ENCODE results near the gene PID1. TPM values are rescaled to one million over a fixed set of nuclear protein-coding genes. Genes with fewer than 3 reads are reported as not detected.

The PID1 gene
- total and polyA plus RNA-seq, 4 donors: 13.3 to 52.0 (median 45.7) TPM

DNA sequence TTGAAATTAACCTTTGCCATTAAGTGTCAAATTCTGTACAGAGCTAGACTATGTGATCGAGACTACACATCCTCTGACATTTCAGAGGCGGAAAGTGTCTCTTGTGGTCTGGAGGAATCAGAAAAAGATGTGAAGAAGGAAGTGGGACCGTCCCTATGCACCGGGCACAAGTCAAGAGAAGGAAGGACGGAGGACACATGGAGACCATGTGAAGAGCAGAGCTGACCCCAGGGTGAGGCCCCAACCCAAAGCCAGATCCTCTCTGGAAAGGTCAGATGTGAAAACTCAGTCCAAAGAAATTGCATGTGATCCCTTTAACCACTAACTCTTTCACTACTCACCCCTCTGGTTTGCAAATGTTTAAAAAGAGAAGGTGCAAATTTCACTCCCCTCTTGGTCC, 92.4 kb downstream of the PID1 start:
- Histone ChIP-seq H3K9me3 (ENCODE audit: control insufficient read depth in 4 of 4, low read length in 3 of 4) (no peaks in the 10 kb centered on the region), H3K9ac (ENCODE audit: low read depth in 1 of 2, low read length in 2 of 2) (no peak overlapping the region), H3K4me1 (ENCODE audit: control insufficient read depth in 4 of 4, insufficient read depth in 4 of 4, low read length in 3 of 4) (peaks cover 6 to 25% (median 18%) of the 10 kb centered on the region in 4 donors), H3K4me3 (ENCODE audit: low read depth in 1 of 3, low read length in 3 of 3) (no peak overlapping the region), H3K27ac (ENCODE audit: low read depth in 1 of 2, low read length in 2 of 2) (no peak overlapping the region), H3K36me3 (ENCODE audit: control insufficient read depth in 4 of 4, insufficient read depth in 3 of 4, low read depth in 1 of 4, low read length in 3 of 4) (peaks cover 0 to 5% (median 2%) of the 10 kb centered on the region in 4 donors), H3K27me3 (ENCODE audit: control insufficient read depth in 4 of 4, insufficient read depth in 4 of 4, low read length in 3 of 4) (no peaks in the 10 kb centered on the region)
- no peak for TF ChIP-seq FOXA2 (IDR thresholded peaks at IDR 0.05)
- TF ChIP-seq, protein P1, sequence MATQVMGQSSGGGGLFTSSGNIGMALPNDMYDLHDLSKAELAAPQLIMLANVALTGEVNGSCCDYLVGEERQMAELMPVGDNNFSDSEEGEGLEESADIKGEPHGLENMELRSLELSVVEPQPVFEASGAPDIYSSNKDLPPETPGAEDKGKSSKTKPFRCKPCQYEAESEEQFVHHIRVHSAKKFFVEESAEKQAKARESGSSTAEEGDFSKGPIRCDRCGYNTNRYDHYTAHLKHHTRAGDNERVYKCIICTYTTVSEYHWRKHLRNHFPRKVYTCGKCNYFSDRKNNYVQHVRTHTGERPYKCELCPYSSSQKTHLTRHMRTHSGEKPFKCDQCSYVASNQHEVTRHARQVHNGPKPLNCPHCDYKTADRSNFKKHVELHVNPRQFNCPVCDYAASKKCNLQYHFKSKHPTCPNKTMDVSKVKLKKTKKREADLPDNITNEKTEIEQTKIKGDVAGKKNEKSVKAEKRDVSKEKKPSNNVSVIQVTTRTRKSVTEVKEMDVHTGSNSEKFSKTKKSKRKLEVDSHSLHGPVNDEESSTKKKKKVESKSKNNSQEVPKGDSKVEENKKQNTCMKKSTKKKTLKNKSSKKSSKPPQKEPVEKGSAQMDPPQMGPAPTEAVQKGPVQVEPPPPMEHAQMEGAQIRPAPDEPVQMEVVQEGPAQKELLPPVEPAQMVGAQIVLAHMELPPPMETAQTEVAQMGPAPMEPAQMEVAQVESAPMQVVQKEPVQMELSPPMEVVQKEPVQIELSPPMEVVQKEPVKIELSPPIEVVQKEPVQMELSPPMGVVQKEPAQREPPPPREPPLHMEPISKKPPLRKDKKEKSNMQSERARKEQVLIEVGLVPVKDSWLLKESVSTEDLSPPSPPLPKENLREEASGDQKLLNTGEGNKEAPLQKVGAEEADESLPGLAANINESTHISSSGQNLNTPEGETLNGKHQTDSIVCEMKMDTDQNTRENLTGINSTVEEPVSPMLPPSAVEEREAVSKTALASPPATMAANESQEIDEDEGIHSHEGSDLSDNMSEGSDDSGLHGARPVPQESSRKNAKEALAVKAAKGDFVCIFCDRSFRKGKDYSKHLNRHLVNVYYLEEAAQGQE (IDR thresholded peaks at IDR 0.05): no peak
- TF ChIP-seq JUND (IDR thresholded peaks at IDR 0.05): no peak
- TF ChIP-seq EGR1 (IDR thresholded peaks at IDR 0.05; ENCODE audit: low read depth in 2 of 2): no peak
- no peak for TF ChIP-seq FOXA1 (IDR thresholded peaks at IDR 0.05)
- TF ChIP-seq, protein P2, sequence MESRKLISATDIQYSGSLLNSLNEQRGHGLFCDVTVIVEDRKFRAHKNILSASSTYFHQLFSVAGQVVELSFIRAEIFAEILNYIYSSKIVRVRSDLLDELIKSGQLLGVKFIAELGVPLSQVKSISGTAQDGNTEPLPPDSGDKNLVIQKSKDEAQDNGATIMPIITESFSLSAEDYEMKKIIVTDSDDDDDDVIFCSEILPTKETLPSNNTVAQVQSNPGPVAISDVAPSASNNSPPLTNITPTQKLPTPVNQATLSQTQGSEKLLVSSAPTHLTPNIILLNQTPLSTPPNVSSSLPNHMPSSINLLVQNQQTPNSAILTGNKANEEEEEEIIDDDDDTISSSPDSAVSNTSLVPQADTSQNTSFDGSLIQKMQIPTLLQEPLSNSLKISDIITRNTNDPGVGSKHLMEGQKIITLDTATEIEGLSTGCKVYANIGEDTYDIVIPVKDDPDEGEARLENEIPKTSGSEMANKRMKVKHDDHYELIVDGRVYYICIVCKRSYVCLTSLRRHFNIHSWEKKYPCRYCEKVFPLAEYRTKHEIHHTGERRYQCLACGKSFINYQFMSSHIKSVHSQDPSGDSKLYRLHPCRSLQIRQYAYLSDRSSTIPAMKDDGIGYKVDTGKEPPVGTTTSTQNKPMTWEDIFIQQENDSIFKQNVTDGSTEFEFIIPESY (IDR thresholded peaks at IDR 0.05): no peak
- TF ChIP-seq, protein P3, sequence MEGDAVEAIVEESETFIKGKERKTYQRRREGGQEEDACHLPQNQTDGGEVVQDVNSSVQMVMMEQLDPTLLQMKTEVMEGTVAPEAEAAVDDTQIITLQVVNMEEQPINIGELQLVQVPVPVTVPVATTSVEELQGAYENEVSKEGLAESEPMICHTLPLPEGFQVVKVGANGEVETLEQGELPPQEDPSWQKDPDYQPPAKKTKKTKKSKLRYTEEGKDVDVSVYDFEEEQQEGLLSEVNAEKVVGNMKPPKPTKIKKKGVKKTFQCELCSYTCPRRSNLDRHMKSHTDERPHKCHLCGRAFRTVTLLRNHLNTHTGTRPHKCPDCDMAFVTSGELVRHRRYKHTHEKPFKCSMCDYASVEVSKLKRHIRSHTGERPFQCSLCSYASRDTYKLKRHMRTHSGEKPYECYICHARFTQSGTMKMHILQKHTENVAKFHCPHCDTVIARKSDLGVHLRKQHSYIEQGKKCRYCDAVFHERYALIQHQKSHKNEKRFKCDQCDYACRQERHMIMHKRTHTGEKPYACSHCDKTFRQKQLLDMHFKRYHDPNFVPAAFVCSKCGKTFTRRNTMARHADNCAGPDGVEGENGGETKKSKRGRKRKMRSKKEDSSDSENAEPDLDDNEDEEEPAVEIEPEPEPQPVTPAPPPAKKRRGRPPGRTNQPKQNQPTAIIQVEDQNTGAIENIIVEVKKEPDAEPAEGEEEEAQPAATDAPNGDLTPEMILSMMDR (IDR thresholded peaks at IDR 0.05; ENCODE audit: low read depth, low read length, missing input control): no peak
- no peak for TF ChIP-seq RAD21 (IDR thresholded peaks at IDR 0.05)
- no peak for TF ChIP-seq SP1 (IDR thresholded peaks at IDR 0.05)
- DNase-seq (ENCODE audit: low spot score): no peak
- 79% methylated on average over 5 of the region's 5 CpGs for WGBS

DNA sequence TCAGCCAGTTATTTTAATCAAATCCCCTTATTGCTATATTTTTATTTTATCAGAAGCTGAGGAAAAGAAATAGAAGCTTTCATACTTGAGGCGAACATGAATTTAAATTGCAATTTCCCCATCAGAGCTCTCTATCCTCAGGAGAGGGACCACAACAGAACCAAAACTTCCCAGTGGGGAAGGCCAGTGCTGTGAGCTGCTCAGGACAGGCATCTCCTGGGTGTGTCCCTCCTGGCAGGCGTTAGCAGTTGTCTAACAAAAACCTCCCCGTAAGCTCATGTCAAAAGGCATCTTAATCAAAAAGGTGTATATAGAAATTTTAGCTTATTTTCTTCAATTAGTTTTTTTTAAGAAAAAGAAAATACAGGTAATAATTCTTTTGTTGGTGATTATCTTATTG, 93.0 kb downstream of the PID1 start:
- Histone ChIP-seq H3K27ac (ENCODE audit: low read depth in 1 of 2, low read length in 2 of 2) (no peak overlapping the region), H3K4me3 (ENCODE audit: low read depth in 1 of 3, low read length in 3 of 3) (no peak overlapping the region), H3K9ac (ENCODE audit: low read depth in 1 of 2, low read length in 2 of 2) (no peak overlapping the region), H3K36me3 (ENCODE audit: control insufficient read depth in 4 of 4, insufficient read depth in 3 of 4, low read depth in 1 of 4, low read length in 3 of 4) (peaks cover 0 to 2% (median 1%) of the 10 kb centered on the region in 4 donors), H3K4me1 (ENCODE audit: control insufficient read depth in 4 of 4, insufficient read depth in 4 of 4, low read length in 3 of 4) (peaks cover 6 to 25% (median 18%) of the 10 kb centered on the region in 4 donors), H3K9me3 (ENCODE audit: control insufficient read depth in 4 of 4, low read length in 3 of 4) (no peaks in the 10 kb centered on the region), H3K27me3 (ENCODE audit: control insufficient read depth in 4 of 4, insufficient read depth in 4 of 4, low read length in 3 of 4) (no peaks in the 10 kb centered on the region)
- TF ChIP-seq FOXA1 (IDR thresholded peaks at IDR 0.05) (no peak), TAF1 (conservative IDR thresholded peaks at IDR 0.05) (no peak), RAD21 (IDR thresholded peaks at IDR 0.05) (no peak), EGR1 (IDR thresholded peaks at IDR 0.05; ENCODE audit: low read depth in 2 of 2) (no peak), FOXA2 (IDR thresholded peaks at IDR 0.05) (no peak), YY1 (IDR thresholded peaks at IDR 0.05) (no peak), RXRA (IDR thresholded peaks at IDR 0.05) (no peak), HNF4G (IDR thresholded peaks at IDR 0.05) (no peak), SP1 (IDR thresholded peaks at IDR 0.05) (no peak), JUND (IDR thresholded peaks at IDR 0.05) (no peak), GABPA (IDR thresholded peaks at IDR 0.05 in 1 of 2, conservative IDR thresholded peaks at IDR 0.05 in 1 of 2) (no peak)
- TF ChIP-seq, protein P4, sequence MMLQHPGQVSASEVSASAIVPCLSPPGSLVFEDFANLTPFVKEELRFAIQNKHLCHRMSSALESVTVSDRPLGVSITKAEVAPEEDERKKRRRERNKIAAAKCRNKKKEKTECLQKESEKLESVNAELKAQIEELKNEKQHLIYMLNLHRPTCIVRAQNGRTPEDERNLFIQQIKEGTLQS (IDR thresholded peaks at IDR 0.05): no peak
- TF ChIP-seq, protein P5, sequence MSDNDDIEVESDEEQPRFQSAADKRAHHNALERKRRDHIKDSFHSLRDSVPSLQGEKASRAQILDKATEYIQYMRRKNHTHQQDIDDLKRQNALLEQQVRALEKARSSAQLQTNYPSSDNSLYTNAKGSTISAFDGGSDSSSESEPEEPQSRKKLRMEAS (IDR thresholded peaks at IDR 0.05): no peak
- TF ChIP-seq, protein P1 (IDR thresholded peaks at IDR 0.05): no peak
- DNase-seq (ENCODE audit: low spot score): no peak
- WGBS: 91% methylated on average over 3 of the region's 3 CpGs
